CD4-positive, alpha-beta T cell (primary cell): Measurements from ENCODE around the gene SH3BGRL. TPM values are rescaled to one million over a fixed set of nuclear protein-coding genes. Genes with fewer than 3 reads are reported as not detected.

Experiments
- ATAC-seq: fragments of 200-7000 bp; cut with Tn5 transposase; one replicate; pipeline ENCODE4 v1.10.0; 2022; ENCODE audit warnings: mild to moderate bottlenecking; ENCODE audit not compliant: poor library complexity
- CTCF ChIA-PET: fragments of 350-600 bp; sonication (Branson Sonifier 250); formaldehyde crosslinking; loops from one replicate; lab custom pipeline; 2021; ENCODE audit warnings: antibody characterized with exemption, inconsistent platforms; lab: Charles Lee
- POLR2A ChIA-PET: fragments of 350-600 bp; sonication (Branson Sonifier 250); formaldehyde crosslinking; loops from one replicate; lab custom pipeline; 2021; ENCODE audit warnings: antibody characterized with exemption, inconsistent platforms; lab: Charles Lee
- DNase-seq, 14 experiments: peaks; one replicate each; pipeline ENCODE4 v3.0.0-alpha.2; 2013 to 2020; ENCODE audit warnings: mixed read lengths in 2 of 14
- H3K27ac ChIP-seq, 2 donors: one replicate each; pipeline versions ENCODE4 v1.5.1 to v1.7.0; 2013; ENCODE audit warnings: low read length in 2 of 2, low read depth in 1 of 2, mild to moderate bottlenecking in 1 of 2
- H3K27me3 ChIP-seq, 2 experiments: 1 replicate in 1 of 2; 2 replicates in 1 of 2; pipeline versions ENCODE4 v1.6.1 to v1.7.0; 2013; ENCODE audit warnings: low read length in 2 of 2, control low read depth in 1 of 2, mild to moderate bottlenecking in 1 of 2, moderate library complexity in 1 of 2; ENCODE audit not compliant: insufficient read depth in 2 of 2, control insufficient read depth in 1 of 2
- H3K36me3 ChIP-seq: one replicate; pipeline ENCODE4 v1.6.1; 2013; ENCODE audit warnings: low read length, control low read depth; ENCODE audit not compliant: insufficient read depth
- H3K4me1 ChIP-seq: one replicate; pipeline ENCODE4 v1.6.1; 2013; ENCODE audit warnings: low read length, control low read depth; ENCODE audit not compliant: insufficient read depth
- H3K4me3 ChIP-seq: one replicate; pipeline ENCODE4 v1.5.1; 2013; ENCODE audit warnings: mild to moderate bottlenecking, low read length, moderate library complexity
- H3K9me3 ChIP-seq, 2 experiments: 1 replicate in 1 of 2; 2 replicates in 1 of 2; pipeline versions ENCODE4 v1.6.1 to v1.7.0; 2013; ENCODE audit warnings: low read length in 2 of 2, mild to moderate bottlenecking in 2 of 2, control low read depth in 1 of 2, moderate library complexity in 1 of 2; ENCODE audit not compliant: control insufficient read depth in 1 of 2, insufficient read depth in 1 of 2
- H3K27ac Mint-ChIP-seq: one replicate; pipeline ENCODE4 v1.8.0; 2020; ENCODE audit warnings: mixed read lengths
- H3K27me3 Mint-ChIP-seq: one replicate; pipeline ENCODE4 v1.8.0; 2021; ENCODE audit warnings: mixed read lengths
- H3K36me3 Mint-ChIP-seq: one replicate; pipeline ENCODE4 v1.8.0; 2021; ENCODE audit warnings: low read depth, mixed read lengths
- H3K4me1 Mint-ChIP-seq: one replicate; pipeline ENCODE4 v1.8.0; 2021; ENCODE audit warnings: low read depth, mixed read lengths
- H3K4me3 Mint-ChIP-seq: one replicate; pipeline ENCODE4 v1.8.0; 2020; ENCODE audit warnings: mild to moderate bottlenecking, mixed read lengths
- H3K9me3 Mint-ChIP-seq: one replicate; pipeline ENCODE4 v1.8.0; 2020; ENCODE audit warnings: mixed read lengths
- CTCF ChIP-seq: fragments of 200-600 bp; IDR thresholded peaks from one replicate; pipeline ENCODE4 v1.8.0; 2022; ENCODE audit warnings: antibody characterized with exemption, mild to moderate bottlenecking
- intact Hi-C, 2 experiments: fragments of 100-400 bp; cut with DNase I in 1 of 2; cut with micrococcal nuclease in 1 of 2; formaldehyde crosslinking; loops; one replicate each; pipeline versions ENCODE4 v1.15.1 to v1.9.0; 2023 to 2025; cut with DNase I, micrococcal nuclease
- total RNA-seq, 174 experiments: library from RNA in 2 of 174; stranded (reverse) in 2 of 174; gene quantifications; one replicate each; pipeline ENCODE4 v1.2.3 and lab custom pipeline; 2021 to 2026

SH3BGRL gene
- total RNA-seq, 2 experiments from 2014 or later, result 41.7 to 41.8 TPM

GRCh38 chrX:81291996-81292395 is 90.1 kb downstream of the SH3BGRL start:
- ATAC-seq (no peak), DNase-seq (no peak)
- Mint-ChIP-seq H3K9me3 (no peaks in the 10 kb centered on the region), H3K4me1 (no peaks in the 10 kb centered on the region), H3K27ac (no peak overlapping the region), H3K36me3 (peaks cover 90% of the 10 kb centered on the region), H3K4me3 (no peak overlapping the region), H3K27me3 (no peaks in the 10 kb centered on the region)
- Histone ChIP-seq H3K9me3 (peaks cover 0 to 12% of the 10 kb centered on the region in 2 experiments), H3K27ac (no peak overlapping the region), H3K27me3 (no peaks in the 10 kb centered on the region), H3K4me1 (no peaks in the 10 kb centered on the region), H3K4me3 (no peak overlapping the region), H3K36me3 (peaks cover 4% of the 10 kb centered on the region)
- ChIA-PET CTCF (no interaction called here), POLR2A (no interaction called here)
- intact Hi-C loops, result no loop called here
- no peak for TF ChIP-seq CTCF

GRCh38 chrX:81294101-81294500 is 92.2 kb downstream of the SH3BGRL start:
- Histone ChIP-seq H3K4me1 (no peaks in the 10 kb centered on the region), H3K27ac (no peak overlapping the region), H3K27me3 (no peaks in the 10 kb centered on the region), H3K4me3 (no peak overlapping the region), H3K36me3 (peaks cover 4% of the 10 kb centered on the region), H3K9me3 (peaks cover 0 to 12% of the 10 kb centered on the region in 2 experiments)
- H3K9me3 Mint-ChIP-seq, result no peaks in the 10 kb centered on the region
- no peaks in the 10 kb centered on the region for H3K27me3 Mint-ChIP-seq
- no peak for ATAC-seq
- DNase-seq, result no peak
- CTCF ChIA-PET, result no interaction called here
- H3K4me3 Mint-ChIP-seq, result no peak overlapping the region
- H3K4me1 Mint-ChIP-seq, result no peaks in the 10 kb centered on the region
- no peak for TF ChIP-seq CTCF
- POLR2A ChIA-PET, result no interaction called here
- intact Hi-C loops, result no loop called here
- H3K27ac Mint-ChIP-seq, result no peak overlapping the region
- H3K36me3 Mint-ChIP-seq, result peaks cover 82% of the 10 kb centered on the region

GRCh38 chrX:81301877-81302276 is 100.0 kb downstream of the SH3BGRL start:
- no peak overlapping the region for H3K4me3 ChIP-seq
- CTCF ChIA-PET, result no interaction called here
- H3K27me3 ChIP-seq, result no peaks in the 10 kb centered on the region
- ATAC-seq (no peak), DNase-seq (no peak)
- Mint-ChIP-seq H3K4me1 (no peaks in the 10 kb centered on the region), H3K36me3 (peaks cover 36% of the 10 kb centered on the region), H3K27me3 (no peaks in the 10 kb centered on the region), H3K9me3 (no peaks in the 10 kb centered on the region), H3K27ac (no peak overlapping the region), H3K4me3 (no peak overlapping the region)
- no peak overlapping the region for H3K27ac ChIP-seq
- no peaks in the 10 kb centered on the region for H3K36me3 ChIP-seq
- intact Hi-C loops, result no loop called here
- no peaks in the 10 kb centered on the region for H3K4me1 ChIP-seq
- POLR2A ChIA-PET, result no interaction called here
- no peaks in the 10 kb centered on the region for H3K9me3 ChIP-seq
- no peak for TF ChIP-seq CTCF
